Vagina (tissue), 2 donors: ENCODE results near the gene CITED4.

ENCODE experiments used
- CTCF ChIP-seq, 3 experiments: fragments of 450-650 bp in 2 of 3; fragments of 200-600 bp in 1 of 3; sonication (generic) in 1 of 3; IDR thresholded peaks; one replicate each; pipeline ENCODE4 v1.5.1; 2017 to 2019; ENCODE audit warnings: antibody characterized with exemption in 3 of 3, mild to moderate bottlenecking in 2 of 3, moderate library complexity in 2 of 3
- POLR2A ChIP-seq, 2 donors: fragments of 450-650 bp; IDR thresholded peaks; one replicate each; pipeline ENCODE4 v1.6.1; 2017; ENCODE audit warnings: antibody characterized with exemption in 2 of 2, mild to moderate bottlenecking in 2 of 2, moderate library complexity in 2 of 2

DNA sequence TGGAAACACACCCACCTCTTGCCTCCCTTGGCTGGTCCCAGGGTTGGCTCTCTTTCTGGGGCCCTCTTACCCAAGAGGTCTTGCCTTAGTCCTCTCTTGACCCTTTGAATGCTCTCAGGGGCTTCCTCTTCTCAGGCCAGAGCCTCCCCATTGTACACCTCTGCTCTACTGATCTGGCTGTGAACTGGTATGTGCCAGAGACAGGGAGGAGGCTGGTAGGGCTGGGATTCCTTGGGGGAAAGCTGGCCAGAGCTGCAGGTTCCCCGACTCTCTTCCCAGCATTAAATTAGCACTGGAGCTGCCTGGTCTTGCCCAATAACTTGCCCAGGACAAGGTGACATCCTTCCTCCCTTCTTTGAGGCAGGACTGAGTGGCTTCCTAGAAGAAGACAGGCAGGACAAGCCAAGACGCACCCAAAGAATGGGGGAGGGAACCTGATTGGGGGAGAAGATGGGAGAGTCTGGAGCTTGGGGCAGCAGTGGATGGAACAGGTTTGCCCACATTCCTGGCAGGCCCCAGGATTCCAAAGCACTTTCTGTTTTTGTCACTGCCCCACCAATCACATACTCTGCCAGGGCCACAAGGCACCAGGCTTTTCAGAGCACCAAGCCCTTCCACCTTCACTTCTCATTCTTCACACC is 37.2 kb upstream of the CITED4 start:
- TF ChIP-seq CTCF (IDR thresholded peaks at IDR 0.05), result no peak
- no peak for TF ChIP-seq POLR2A (IDR thresholded peaks at IDR 0.05)
